Keratinocyte (primary cell): ENCODE results near the gene CNPY1.

Experiments
- CTCF ChIP-seq, 3 experiments: IDR thresholded peaks in 1 of 3; conservative IDR thresholded peaks in 1 of 3; optimal IDR thresholded peaks in 1 of 3; 2 replicates in 2 of 3; 3 replicates in 1 of 3; pipeline versions ENCODE3 to v1.5.1; 2011; ENCODE audit warnings: low read length in 3 of 3, mild to moderate bottlenecking in 3 of 3, moderate library complexity in 2 of 3, control low read depth in 1 of 3, inconsistent platforms in 1 of 3; ENCODE audit not compliant: insufficient read depth in 2 of 3; ENCODE audit errors: extremely low read depth in 1 of 3
- EZH2 ChIP-seq: IDR thresholded peaks from one replicate; pipeline ENCODE4 v1.6.1; 2012; ENCODE audit warnings: inconsistent platforms, mild to moderate bottlenecking, low read length, moderate library complexity

- peak in 1 of 3 experiments; percentile 16 for TF ChIP-seq CTCF (optimal IDR thresholded peaks at IDR 0.05 in 1 of 3, IDR thresholded peaks at IDR 0.05 in 1 of 3, conservative IDR thresholded peaks at IDR 0.05 in 1 of 3; ENCODE audit: extremely low read depth in 1 of 3, insufficient read depth in 2 of 3, low read length in 3 of 3)
- TF ChIP-seq EZH2, result no peak
Measured at GRCh38 chr7:155571581-155572345, 25.4 kb upstream of the CNPY1 start.
